ENCODE data around the gene HOOK2.

HOOK2 gene

DNA sequence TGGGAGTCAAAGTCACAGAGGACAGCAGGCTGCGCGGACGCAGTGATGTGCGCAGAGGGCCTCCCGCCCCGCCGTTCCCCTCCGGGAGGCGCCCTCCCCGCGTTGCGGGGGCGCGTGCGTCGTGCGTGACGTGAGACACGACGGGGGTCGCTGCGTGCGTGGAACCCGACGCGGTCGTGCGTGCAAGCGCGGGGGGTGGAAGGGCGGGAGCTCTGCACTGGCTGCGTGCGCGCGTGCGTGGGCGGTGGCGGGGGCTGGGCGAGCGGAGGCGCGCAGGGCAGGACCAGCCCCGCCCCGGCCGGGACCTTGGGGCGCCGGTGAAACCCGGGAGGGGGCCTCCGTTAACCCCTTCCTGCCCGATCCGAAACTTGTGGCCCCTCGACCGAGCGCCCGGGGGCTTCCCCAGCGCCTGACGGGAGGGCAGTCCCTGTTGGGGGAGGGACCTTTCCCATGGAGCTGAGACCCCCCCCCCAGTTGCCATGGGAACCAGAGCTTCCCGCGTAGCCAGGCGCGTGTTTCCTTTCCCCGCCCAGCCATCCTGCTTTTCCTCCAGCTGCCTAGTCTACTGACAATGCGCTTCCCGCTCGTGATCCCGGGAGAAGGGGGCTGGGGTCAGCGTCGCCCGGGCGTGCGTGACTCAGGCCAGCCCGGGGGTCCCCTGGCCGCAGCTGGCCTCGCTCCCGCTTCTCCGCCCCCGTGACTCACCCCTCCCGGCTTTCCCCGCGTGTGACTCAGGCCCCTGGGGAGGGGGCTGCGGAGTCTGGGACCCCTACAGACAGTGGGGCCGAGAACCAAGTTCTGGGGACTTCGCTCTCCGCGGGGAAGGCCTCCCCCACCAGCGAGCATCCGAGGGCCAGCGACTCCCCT lies 7.3 kb upstream of the HOOK2 start:
- DNase-seq: peak; percentile 94

DNA sequence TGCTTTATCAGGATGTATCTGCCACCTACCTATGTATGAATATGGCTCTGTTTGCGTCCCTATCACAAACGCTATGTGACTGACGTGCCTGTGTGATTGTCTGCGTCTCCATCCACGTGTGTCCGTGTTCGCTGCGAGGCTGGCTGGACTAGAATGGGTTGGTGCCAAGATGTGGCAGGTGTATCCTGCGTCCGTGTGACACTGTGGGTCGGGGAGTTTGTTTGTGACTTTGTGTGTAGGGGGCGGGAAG lies 6.7 kb upstream of the HOOK2 start:
- no peak for DNase-seq

DNA sequence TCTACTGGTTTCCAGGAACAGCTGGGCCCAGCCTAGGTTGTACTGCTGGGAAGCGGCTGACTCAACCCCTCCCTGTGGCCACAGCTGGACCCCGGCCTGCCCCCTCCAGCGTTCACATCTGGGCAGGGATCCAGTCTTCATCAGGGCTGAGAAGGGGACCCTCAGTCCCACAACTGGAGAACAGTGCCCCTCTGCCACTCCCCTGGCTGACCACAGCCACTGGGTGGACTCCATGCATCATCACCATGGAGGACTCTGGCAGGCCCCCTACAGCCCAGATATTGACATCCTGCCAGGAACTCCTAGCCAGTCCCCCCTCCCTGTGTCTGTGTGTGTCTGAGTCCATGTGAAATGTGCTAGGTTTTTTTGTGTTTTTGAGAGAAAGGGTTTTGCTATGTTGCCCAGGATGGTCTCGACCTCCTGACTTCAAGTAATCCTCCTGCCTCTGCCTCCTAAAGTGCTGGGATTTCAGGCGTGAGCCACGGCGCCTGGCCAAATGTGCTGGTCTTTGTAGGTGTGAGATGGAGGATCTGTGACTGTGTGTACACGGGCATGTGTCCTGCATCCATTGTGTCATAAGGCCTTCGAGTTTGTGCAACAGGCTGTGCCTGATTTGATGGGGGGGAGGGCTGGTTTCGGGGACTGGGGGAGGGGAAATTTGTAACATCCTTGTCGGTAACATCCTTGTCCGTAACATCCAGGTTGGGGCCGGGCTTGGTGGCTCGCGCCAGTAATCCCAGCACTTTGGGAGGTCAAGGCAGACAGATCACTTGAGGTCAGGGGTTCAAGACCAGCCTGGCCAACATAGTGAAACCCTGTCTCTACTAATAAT lies 4.0 kb upstream of the HOOK2 start:
- no peak for DNase-seq

DNA sequence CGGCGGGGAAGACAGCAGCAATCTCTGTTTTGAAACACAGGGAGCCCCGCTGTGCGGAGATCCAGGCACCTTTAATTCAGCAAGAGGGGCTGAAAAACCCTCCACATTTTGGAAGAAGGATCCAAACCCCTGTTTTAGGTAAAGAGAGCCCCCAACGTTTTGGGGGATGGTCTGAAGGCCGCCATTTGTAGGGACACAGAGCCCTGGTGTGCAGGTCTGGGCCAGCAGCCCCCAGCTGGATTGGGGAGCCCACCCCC lies 3.5 kb upstream of the HOOK2 start:
- no peak for DNase-seq

DNA sequence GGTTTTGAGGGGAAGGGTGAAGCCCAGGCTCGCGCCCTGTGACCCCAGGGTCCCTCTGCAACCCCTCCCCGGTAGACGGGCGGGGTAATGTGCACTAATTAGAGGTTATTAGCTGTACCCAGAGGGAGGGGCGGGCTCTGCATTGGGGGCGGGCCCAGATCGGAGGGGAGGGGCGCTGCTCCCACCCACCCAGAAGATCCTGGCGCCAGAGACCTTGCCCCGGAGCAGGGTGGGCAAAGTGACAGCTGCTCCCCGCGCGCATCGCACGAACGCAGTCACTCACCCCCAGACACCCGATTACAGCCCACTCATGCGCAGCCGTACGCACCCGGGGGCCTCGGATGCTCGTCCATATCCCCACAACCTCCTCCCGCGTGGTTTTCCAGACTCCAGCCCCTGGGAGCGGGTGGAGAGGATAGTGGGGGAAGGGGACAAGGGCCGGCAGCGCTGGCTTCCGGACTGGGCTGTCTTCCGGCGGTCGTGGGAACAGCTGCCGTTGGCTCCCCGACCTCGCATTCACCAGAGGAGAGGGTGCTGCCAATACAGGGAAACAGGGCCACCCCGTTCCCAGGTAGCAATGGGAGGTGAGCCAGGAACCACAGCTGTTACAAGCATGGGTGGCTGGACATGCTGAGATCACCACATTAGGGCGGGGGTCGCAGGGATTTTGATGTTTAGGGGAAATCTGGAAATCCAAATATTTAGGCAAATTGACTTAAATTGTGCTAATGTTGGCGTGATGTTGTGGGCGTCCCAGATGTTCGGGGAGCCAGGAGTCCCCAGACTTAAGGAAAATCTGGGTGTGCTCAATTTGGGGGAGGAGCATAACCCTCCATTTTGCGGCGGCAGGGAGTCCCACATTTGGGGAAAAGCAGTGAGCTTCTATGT lies 2.9 kb upstream of the HOOK2 start:
- peak; percentile 35 for DNase-seq

DNA sequence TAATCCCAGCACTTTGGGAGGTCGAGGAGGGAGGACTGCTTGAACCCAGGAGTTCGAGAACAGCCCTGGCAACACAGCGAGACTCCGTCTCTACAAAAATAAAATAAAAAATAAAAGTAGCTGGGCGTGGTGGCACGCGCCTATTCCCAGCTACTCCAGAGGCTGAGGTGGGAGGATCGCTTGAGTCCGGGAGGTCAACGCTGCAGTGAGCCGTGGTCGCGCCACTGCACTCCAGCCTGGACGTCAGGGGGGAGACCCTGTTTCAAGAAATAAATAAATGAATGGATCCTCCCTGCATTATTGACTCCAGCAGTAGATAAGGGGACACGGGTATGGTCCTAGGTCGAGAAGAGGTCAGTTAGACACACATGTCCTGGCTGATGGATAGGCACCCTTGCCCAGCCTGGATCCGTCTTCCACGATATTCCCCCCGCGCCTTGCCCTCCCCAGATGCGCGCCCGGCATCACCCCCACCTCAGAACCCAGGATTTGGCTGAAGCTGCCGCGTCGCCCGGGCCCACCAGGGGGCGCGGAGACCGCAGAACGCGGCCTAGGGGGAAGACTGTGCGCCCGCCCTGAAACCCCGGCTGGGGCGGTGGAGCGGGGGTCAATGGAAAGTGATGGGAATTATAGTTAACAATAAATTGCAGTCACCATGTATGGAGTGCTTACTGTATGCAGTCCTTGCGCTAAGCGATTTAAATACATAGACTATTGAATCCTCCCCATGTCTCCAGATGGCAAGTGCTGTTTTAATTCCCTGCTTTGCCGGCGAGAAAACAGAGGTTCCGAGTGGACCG lies 2.1 kb upstream of the HOOK2 start:
- peak; percentile 73 for DNase-seq

DNA sequence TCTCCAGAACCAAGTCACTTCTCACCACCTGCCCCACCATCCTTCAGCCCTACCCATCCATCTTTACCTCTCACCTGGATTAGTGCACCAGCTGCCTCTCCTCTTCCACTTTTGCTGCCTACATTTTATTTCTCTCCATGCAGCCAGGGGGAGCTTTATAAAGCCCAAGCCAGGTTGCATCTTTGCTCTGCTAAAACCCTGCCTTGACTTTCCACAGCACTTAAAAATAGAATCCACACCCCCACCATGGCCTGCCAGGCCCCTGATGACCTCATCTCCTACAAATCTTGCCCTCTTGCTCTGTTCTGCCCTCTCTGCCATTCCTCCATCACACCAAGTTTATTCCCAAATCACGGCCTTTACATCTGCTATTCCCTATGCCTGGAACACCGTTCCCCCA lies 1.8 kb downstream of the HOOK2 start:
- DNase-seq: no peak

DNA sequence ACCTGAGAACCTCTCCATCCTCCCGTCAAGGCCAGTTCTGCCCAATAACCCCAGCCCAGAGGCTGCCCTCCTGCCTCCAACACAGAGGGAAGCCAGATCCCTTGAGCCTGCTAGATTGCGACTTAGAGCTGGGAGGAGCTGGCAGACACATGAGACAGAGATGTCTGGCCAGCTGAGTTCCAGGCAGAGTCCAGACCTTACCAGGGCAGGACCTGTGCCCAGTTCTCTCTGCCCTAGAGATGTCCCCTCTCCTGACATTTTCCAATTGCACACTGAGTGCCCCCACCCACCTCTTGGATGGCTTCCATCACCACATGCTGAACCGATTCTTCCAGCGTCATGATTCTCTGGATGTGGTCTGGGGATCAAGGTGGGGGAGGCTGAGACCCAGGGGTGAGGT lies 3.0 kb downstream of the HOOK2 start:
- DNase-seq: no peak

DNA sequence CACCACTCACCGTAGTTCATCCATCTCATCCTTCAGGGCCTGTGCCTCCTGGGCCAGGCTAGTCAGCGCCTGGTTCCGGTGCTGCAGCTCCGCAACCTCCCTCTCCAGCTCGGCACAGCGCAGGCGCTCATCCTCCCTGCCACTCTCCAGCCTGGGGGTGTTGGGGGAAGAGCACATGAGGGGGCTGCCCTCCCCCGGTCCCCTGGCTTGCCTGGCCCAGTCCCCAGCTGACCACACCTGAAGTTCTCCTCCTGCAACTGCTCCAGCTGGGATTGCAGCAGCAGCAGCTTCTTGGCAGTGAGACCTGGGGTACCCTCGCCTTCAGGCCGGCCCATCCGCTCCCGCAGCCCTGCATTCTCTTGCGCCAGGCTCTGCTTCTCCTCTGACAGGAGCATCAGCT lies 4.4 kb downstream of the HOOK2 start:
- DNase-seq: no peak

DNA sequence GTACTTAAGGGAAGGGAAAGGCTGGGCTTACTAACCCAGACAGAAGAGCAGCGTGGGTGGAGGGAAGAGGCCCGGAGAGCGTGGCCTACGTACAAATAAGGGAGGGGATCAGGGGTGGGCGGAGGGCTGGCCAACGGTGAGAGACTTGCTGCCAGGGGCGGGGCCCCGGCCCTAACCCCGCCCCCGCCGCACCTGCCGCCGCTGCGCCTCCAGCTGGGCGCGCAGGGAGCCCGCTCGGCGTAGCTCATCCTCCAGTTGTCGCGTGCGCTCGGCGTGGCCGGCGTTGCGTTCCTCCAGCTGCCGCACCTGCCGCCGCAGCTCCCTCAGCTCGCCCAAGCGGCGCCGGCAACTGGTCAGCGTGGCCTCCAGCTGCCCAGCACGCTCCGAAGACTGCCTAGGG lies 5.7 kb downstream of the HOOK2 start:
- DNase-seq: peak; percentile 72

DNA sequence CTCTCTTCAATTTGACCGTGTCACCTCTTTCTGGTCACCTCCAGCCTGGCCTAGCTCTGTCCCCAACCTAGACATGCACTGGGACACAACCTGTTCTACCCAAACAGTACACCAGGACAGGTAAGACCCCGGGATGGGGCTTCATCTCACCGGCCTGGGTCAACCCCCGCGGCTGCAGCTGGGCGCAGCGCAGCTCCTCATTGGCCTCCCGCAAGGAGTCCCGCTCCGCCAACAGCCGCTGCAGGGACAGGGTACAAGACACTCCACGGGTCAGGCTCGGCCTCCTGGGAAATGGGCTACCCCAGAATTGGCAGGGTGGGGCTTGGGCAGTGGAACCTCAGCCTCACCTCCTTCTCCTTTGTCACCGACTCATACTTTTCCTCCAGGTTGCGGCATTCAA lies 7.7 kb downstream of the HOOK2 start:
- DNase-seq: no peak

DNA sequence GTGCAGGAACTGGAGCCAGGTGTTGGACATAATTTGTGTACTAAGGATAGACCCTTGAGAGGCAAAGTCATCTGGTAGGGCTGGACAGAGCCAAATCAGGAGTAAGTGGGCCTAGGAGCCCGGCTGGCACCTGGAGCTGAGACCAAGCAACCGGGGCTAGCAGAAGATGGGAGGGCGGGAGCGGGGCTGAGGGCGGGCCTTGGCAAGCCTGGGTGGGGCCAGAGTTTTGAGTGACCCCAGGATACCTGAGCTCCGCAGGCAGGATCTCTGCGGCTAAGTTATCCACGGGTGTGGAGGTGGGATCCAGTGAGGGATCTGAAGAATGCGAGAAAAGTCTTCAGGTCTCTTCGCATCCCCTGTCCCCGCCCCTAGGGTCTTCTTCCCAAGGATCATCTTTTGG lies 8.2 kb downstream of the HOOK2 start:
- DNase-seq: no peak

DNA sequence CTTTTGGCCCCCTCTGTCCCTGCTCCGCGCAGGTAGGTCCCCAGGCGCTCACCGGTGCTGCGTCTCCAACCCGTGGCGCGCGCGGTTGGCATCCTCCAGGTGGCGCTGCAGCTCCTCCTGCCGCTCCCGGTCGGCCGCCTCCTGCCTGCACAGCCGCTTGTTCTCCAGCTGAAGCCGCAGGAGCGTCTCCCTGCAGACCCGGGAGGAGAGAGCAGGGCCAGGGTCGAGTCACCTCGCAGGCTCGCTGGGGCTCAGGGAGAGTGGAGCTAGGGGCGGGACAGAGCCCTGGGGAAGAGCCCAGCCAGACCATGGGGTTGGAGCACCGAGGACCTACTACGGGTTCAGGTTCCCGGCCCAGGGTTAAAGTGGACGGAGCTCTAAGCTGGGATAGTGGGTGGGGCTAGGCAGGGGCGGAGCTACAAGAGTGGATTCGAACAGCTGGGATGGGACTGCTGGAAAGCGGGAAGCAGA lies 9.3 kb downstream of the HOOK2 start:
- DNase-seq: peak; percentile 77

DNA sequence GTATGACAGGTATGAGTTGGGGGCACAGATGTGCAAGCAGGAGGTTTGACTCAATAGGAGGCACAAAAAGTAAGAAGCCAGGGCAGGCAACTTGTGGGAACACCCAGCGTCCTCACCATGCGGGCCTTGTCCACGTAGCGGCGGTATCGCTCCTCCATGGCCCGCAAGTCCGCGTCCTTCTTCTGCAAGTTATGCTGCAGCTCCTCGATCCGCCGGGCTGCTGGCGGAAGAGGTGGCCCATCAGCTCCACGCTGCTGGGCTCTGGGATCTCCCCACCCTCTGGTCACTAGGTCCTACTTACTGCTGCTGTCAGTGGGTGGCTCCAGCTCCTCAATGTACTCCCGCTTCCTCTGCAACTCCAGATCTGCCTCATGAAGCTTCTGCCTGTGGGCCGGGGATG lies 10.7 kb downstream of the HOOK2 start:
- DNase-seq: no peak

DNA sequence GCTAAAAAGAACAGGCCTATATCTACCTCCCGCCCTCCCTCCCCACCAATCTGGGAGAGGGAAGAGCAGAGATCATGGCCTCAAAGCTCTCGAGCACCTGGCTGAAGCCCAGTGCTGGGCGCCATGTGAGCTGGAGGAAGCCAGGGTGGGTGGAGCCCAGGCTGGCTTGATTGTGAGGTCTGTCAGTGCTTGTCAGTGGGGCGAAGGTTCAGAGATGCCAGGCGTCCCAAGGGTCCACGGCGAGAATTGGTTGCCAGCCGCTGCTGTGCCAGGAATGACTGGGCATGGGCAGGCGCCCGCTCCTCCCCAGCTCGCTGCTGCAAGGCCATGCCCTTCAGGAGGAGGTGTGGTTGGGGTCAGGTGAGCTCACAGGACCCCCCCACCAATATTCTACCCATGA lies 12.3 kb downstream of the HOOK2 start:
- no peak for DNase-seq

DNA sequence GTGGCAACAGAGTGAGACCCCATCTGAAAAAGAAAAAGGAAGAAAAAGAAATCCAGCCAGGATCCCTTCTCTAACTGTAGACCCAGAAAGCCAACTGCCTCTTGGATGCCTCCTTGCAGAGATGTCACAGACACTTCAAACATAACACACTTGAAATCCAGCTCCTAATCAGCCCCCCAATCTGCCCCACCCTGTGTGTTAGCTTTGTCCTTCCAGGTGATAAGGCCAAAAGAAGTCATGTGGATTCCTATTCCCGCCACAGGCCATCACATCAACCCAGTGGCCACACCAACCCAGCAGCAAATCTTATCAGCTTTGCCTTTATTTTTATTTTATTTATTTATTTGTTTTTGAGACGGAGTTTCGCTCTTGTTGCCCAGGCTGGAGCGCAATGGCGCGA lies 15.7 kb downstream of the HOOK2 start:
- no peak for DNase-seq

DNA sequence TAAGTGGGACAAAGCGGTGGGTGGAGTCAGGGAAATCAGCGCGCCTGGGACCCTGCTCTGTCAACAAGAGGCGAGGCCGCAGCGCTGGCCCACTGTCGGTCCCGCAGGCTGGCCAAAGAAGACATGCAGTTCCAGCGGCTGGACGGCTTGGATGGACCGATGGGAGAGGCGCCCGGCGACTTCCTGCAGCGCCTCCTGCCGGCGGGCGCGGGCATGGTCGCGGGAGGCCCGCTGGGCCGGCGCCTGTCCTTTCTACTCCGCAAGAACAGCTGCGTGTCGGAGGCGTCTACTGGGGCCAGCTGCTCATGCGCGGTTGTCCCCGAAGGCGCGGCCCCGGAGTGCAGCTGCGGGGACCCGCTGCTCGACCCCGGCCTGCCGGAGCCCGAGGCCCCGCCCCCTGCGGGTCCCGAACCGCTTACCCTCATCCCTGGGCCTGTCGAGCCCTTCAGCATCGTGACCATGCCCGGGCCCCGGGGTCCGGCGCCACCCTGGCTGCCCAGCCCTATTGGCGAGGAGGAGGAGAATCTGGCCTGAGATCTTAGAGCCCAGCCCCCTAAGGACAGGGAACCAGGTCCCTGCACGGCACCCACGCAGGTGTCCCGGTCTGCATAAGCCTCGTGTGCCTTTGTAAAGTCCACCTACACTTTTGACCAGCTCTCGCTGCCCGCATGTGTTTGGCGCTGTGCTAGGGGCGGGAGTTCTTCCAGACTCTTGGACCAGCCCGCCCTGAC lies 17.6 kb downstream of the HOOK2 start:
- DNase-seq: peak; percentile 36

DNA sequence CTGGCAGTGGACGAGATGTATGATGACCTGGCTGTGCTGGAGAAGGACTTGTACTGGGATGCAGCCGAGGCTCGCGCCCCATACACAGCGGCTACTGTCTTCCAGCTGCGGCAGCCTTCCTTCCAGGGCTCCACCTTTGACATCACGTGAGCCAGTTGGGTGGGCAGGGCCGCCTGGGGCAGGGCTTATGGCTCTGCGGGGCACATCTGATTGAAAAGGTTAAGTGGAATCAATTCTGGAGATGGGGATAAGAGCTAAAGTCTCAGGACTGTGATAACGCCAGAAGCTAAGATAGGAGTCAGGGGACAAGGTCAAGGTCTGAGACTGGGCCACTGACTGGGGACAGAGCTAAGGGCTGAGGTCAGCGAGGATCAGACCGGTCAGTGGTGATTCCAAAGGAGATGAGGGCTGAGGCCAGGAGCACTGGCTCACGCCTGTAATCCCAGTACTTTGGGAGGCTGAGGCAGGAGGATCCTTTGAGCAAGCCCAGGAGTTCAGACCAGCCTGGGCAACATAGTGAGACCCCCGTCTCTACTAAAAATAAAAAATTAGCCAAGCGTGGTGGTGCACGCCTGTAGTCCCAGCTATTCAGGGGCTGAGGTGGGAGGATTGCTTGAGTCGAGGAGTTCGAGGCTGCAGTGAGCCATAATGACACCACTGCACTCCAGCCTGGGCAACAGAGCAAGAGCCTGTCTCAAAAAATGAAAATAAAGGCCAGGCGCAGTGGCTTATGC lies 19.0 kb downstream of the HOOK2 start:
- no peak for DNase-seq

DNA sequence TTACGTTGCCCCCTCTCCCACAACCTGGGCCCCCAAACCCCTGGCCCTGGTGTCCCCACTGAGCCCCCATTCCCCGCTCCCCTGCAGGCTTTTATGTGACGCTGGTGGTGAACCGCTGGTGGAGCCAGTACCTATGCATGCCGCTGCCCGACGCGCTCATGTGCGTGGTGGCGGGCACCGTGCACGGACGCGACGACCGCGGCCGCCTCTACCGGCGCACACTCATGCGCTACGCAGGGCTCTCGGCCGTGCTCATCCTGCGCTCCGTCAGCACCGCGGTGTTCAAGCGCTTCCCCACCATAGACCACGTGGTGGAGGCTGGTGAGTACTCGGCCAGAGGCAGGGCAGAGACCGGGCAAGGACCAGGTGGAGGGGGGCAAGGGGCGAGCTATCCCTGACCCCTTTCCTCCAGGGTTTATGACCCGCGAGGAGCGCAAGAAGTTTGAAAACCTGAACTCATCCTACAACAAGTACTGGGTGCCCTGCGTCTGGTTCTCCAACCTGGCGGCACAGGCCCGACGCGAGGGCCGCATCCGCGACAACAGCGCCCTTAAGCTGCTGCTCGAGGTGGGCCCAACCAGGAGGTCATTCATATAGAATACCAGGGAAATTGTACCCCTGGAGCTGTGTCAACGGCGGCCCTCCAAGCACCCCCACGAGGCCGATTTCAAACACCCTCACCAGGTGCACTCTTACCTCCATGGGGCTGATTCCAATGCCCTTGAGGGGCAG lies 20.7 kb downstream of the HOOK2 start:
- DNase-seq: no peak

DNA sequence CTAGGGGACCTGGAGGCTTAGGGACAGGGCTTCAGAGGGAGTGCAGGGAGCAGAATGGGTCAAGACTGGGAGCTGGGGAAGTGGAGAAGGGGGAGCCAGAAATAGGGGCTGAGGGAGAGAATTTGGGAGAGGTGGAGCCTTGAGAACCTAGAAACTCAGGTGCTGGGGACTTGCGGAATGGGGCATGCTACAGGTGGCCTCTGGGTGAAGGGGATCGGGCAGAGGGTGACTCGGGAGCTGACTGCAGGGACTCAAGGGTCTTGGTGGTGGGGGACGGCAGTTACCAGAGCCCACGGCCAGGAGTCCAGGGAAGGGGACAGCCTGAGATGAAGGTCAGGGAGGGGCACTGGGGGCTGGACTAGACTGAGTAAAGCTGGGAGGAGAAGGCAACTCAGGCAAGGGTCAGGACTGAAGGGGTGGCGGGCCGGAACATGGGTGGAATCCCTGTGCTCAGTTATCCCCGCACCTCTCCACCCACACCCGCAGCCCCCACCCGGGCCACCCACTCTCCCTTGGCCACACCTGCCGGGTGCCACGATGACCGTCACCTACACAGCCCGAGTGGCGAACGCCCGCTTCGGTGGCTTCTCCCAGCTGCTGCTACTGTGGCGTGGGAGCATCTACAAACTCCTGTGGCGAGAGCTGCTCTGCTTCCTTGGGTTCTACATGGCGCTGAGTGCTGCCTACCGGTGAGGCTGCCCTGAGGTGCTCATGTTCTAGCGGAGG lies 23.1 kb downstream of the HOOK2 start:
- DNase-seq: no peak

Measured in CD4-positive, alpha-beta T cell treated with Interleukin-4 for 4 hours (primary cell).